IMR-90 (cell line): Measurements from ENCODE around the gene KHDRBS1. TPM values are rescaled to one million over a fixed set of nuclear protein-coding genes. Genes with fewer than 3 reads are reported as not detected.

Experiments
- ATAC-seq: fragments of 200-7000 bp; cut with Tn5 transposase; 2 replicates; pipeline ENCODE4 v1.9.1; 2020; ENCODE audit warnings: low read depth, mild to moderate bottlenecking, moderate library complexity
- BruUV-seq: library from RNA; stranded (reverse); fragments of 400-500 nt; replicated peaks from 2 replicates; lab custom pipeline; 2021; lab: Mats Ljungman, UMichigan
- CTCF ChIA-PET: fragments of 300-600 bp; formaldehyde crosslinking; extraction: SDS; loops from one replicate; lab custom pipeline; 2021; ENCODE audit warnings: antibody characterized with exemption; lab: Yijun Ruan, JAX
- POLR2A ChIA-PET: fragments of 300-600 bp; sonication (Branson Sonifier 250); formaldehyde crosslinking; loops from one replicate; lab custom pipeline; 2022; ENCODE audit warnings: antibody characterized with exemption; ENCODE audit not compliant: unreplicated experiment; lab: Charles Lee
- DNase-seq: peaks from one replicate; pipeline ENCODE4 v3.0.0; 2013
- H2AFZ ChIP-seq: replicated peaks from 2 replicates; pipeline ENCODE3; 2013; ENCODE audit warnings: low read length, mild to moderate bottlenecking; ENCODE audit not compliant: poor library complexity
- H2AK5ac ChIP-seq: 2 replicates; pipeline ENCODE4 v1.6.1; 2013; ENCODE audit warnings: low read depth, low read length, inconsistent platforms
- H2AK9ac ChIP-seq: replicated peaks from 2 replicates; pipeline ENCODE3; 2013; ENCODE audit warnings: mild to moderate bottlenecking, low read depth, low read length, moderate library complexity; ENCODE audit not compliant: poor library complexity
- H2BK120ac ChIP-seq: 2 replicates; pipeline ENCODE4 v1.6.1; 2013; ENCODE audit warnings: low read depth, low read length, inconsistent platforms
- H2BK15ac ChIP-seq: 3 replicates; pipeline ENCODE4 v1.6.1; 2013; ENCODE audit warnings: low read depth, low read length, inconsistent platforms
- H2BK20ac ChIP-seq: 2 replicates; pipeline ENCODE4 v1.6.1; 2013; ENCODE audit warnings: low read depth, mild to moderate bottlenecking, inconsistent platforms, low read length, moderate library complexity
- H2BK5ac ChIP-seq: 2 replicates; pipeline ENCODE4 v1.6.1; 2013; ENCODE audit warnings: mild to moderate bottlenecking, low read depth, low read length, inconsistent platforms; ENCODE audit not compliant: poor library complexity, severe bottlenecking
- H3K14ac ChIP-seq: replicated peaks from 2 replicates; pipeline ENCODE4 v1.6.1; 2013; ENCODE audit warnings: low read depth, low read length, inconsistent platforms
- H3K18ac ChIP-seq: 2 replicates; pipeline ENCODE4 v1.6.1; 2013; ENCODE audit warnings: low read depth, low read length, control low read depth
- H3K23ac ChIP-seq: 2 replicates; pipeline ENCODE4 v1.6.1; 2013; ENCODE audit warnings: low read depth, low read length, inconsistent platforms
- H3K27ac ChIP-seq: 2 replicates; pipeline ENCODE4 v1.5.1; 2013; ENCODE audit warnings: mild to moderate bottlenecking, control low read depth, low read length; ENCODE audit not compliant: insufficient read depth
- H3K27me3 ChIP-seq: 2 replicates; pipeline ENCODE4 v1.6.1; 2013; ENCODE audit warnings: low read length; ENCODE audit not compliant: control insufficient read depth, insufficient read depth
- H3K36me3 ChIP-seq: 2 replicates; pipeline ENCODE4 v1.6.1; 2013; ENCODE audit warnings: low read length, mixed read lengths; ENCODE audit not compliant: control insufficient read depth, insufficient read depth
- H3K4ac ChIP-seq: 2 replicates; pipeline ENCODE4 v1.6.1; 2013; ENCODE audit warnings: low read depth, low read length, inconsistent platforms
- H3K4me1 ChIP-seq: 2 replicates; pipeline ENCODE4 v1.6.1; 2013; ENCODE audit warnings: low read length, mixed read lengths; ENCODE audit not compliant: control insufficient read depth, insufficient read depth
- H3K4me2 ChIP-seq: 2 replicates; pipeline ENCODE4 v1.6.1; 2013; ENCODE audit warnings: low read depth, mild to moderate bottlenecking, control low read depth, low read length, moderate library complexity
- H3K4me3 ChIP-seq: 2 replicates; pipeline ENCODE4 v1.5.1; 2013; ENCODE audit warnings: low read depth, mild to moderate bottlenecking, control low read depth, low read length, moderate library complexity; ENCODE audit not compliant: insufficient read depth
- H3K56ac ChIP-seq: 2 replicates; pipeline ENCODE4 v1.6.1; 2013; ENCODE audit warnings: low read length, inconsistent platforms; ENCODE audit not compliant: insufficient read depth; ENCODE audit errors: extremely low read depth
- H3K79me1 ChIP-seq, 2 experiments: 2 replicates each; pipeline ENCODE4 v1.6.1; 2013; ENCODE audit warnings: low read length in 2 of 2, inconsistent platforms in 1 of 2, low read depth in 1 of 2
- H3K9ac ChIP-seq: 2 replicates; pipeline ENCODE4 v1.6.1; 2013; ENCODE audit warnings: low read depth, low read length, control low read depth
- H3K9me1 ChIP-seq: 2 replicates; pipeline ENCODE4 v1.6.1; 2013; ENCODE audit warnings: low read length, inconsistent platforms; ENCODE audit not compliant: insufficient read depth
- H3K9me3 ChIP-seq: 2 replicates; pipeline ENCODE4 v1.6.1; 2013; ENCODE audit warnings: low read length; ENCODE audit not compliant: control insufficient read depth, insufficient read depth
- H4K20me1 ChIP-seq: 2 replicates; pipeline ENCODE4 v1.6.1; 2013; ENCODE audit warnings: low read length, inconsistent platforms; ENCODE audit not compliant: insufficient read depth
- H4K5ac ChIP-seq: 2 replicates; pipeline ENCODE4 v1.6.1; 2013; ENCODE audit warnings: mild to moderate bottlenecking, low read depth, low read length, control low read depth
- H4K8ac ChIP-seq, 2 experiments: 2 replicates each; pipeline ENCODE4 v1.6.1; 2013; ENCODE audit warnings: low read depth in 2 of 2, low read length in 2 of 2, control low read depth in 1 of 2, inconsistent platforms in 1 of 2
- H4K91ac ChIP-seq: 2 replicates; pipeline ENCODE4 v1.6.1; 2013; ENCODE audit warnings: low read depth, low read length, inconsistent platforms; ENCODE audit not compliant: insufficient read depth
- BHLHE40 ChIP-seq: fragments of 150-350 bp; IDR thresholded peaks from 2 replicates; pipeline ENCODE4 v1.6.1; 2016; ENCODE audit warnings: mild to moderate bottlenecking, low read depth, low read length
- CEBPB ChIP-seq: IDR thresholded peaks from 2 replicates; pipeline ENCODE4 v1.6.1; 2012; ENCODE audit warnings: low read depth, low read length, improper control_type of control experiment
- CHD1 ChIP-seq: IDR thresholded peaks from 2 replicates; pipeline ENCODE4 v1.6.1; 2012; ENCODE audit warnings: low read depth, low read length, improper control_type of control experiment
- FOS ChIP-seq: fragments of 150-350 bp; IDR thresholded peaks from 2 replicates; pipeline ENCODE4 v1.6.1; 2016; ENCODE audit warnings: low read depth, low read length
- MAFK ChIP-seq: IDR thresholded peaks from 2 replicates; pipeline ENCODE4 v1.6.1; 2012; ENCODE audit warnings: low read depth, low read length, improper control_type of control experiment
- POLR2A ChIP-seq: IDR thresholded peaks from 2 replicates; pipeline ENCODE4 v1.6.1; 2012; ENCODE audit warnings: mild to moderate bottlenecking, low read depth, low read length
- RAD21 ChIP-seq: IDR thresholded peaks from 2 replicates; pipeline ENCODE4 v1.6.1; 2012; ENCODE audit warnings: low read length, improper control_type of control experiment
- SMC3 ChIP-seq: fragments of 150-350 bp; IDR thresholded peaks from 2 replicates; pipeline ENCODE4 v1.6.1; 2016; ENCODE audit warnings: low read depth, mild to moderate bottlenecking, antibody characterized with exemption, low read length, moderate library complexity
- WGBS, 2 experiments: methylation state at CpG; one replicate each; pipeline versions ENCODE4 v1.1.5 to v1.1.7; 2013; ENCODE audit warnings: missing lambda C conversion rate in 2 of 2; ENCODE audit not compliant: insufficient read length in 1 of 2; ENCODE audit errors: extremely low coverage in 2 of 2; 5-methylcytosine and 5-hydroxymethylcytosine counted together
- dilution Hi-C: fragments of 300-500 bp; cut with HindIII; formaldehyde crosslinking; loops from one replicate; pipeline ENCODE4 v1.14.3; 2018; ENCODE audit warnings: low sequenced_read_pairs; ENCODE audit not compliant: unreplicated experiment
- in situ Hi-C: fragments of 300-500 bp; cut with MboI; formaldehyde crosslinking; loops from 3 replicates; pipeline ENCODE4 v1.14.3; 2019; ENCODE audit warnings: low sequenced_read_pairs, inconsistent platforms, mixed read lengths
- intact Hi-C: fragments of 100-400 bp; cut with micrococcal nuclease; formaldehyde crosslinking; loops from 2 replicates; pipeline ENCODE4 v1.10.0; 2022
- polyA plus RNA-seq, 3 experiments: library from polyadenylated mRNA; depleted of rRNA; stranded (reverse); fragments of >200 nt; gene quantifications; 2 replicates each; pipeline ENCODE4 v1.2.3, GENCODE V29; 2012; ENCODE audit warnings: low replicate concordance in 1 of 3
- total RNA-seq: library from RNA; depleted of rRNA; stranded (reverse); fragments of >200 nt; gene quantifications from 2 replicates; pipeline ENCODE4 v1.2.3, GENCODE V29; 2012
- TF ChIP-seq, protein P1 (sequence below): fragments of 150-350 bp; IDR thresholded peaks from 2 replicates; pipeline ENCODE4 v1.6.1; 2017; ENCODE audit warnings: mild to moderate bottlenecking, antibody characterized with exemption, low read length, low read depth

The KHDRBS1 gene
- total and polyA plus RNA-seq, 2 of the 4 experiments (the other 2 are of a cell fraction) = 33.7 to 67.6 TPM

DNA sequence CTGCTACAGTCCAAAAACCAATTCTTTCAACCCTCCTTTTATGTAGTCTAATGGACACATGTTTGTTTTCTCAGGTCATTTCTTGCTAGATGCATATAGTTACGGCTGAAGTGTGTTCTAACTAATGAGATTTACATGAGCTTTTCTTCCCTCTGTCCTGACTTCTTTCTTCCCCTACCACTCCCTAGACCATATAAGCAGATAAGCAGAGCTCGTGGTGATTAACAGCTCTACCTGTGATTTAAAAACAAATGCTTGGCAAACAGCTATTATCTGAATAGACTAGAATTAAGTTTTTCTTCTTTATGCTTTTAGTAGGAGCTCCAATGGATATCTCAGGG, 18.6 kb downstream of the KHDRBS1 start (continued):
- TF ChIP-seq, protein P1, sequence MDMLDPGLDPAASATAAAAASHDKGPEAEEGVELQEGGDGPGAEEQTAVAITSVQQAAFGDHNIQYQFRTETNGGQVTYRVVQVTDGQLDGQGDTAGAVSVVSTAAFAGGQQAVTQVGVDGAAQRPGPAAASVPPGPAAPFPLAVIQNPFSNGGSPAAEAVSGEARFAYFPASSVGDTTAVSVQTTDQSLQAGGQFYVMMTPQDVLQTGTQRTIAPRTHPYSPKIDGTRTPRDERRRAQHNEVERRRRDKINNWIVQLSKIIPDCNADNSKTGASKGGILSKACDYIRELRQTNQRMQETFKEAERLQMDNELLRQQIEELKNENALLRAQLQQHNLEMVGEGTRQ = no peak
- TF ChIP-seq FOS (no peak), POLR2A (no peak)

DNA sequence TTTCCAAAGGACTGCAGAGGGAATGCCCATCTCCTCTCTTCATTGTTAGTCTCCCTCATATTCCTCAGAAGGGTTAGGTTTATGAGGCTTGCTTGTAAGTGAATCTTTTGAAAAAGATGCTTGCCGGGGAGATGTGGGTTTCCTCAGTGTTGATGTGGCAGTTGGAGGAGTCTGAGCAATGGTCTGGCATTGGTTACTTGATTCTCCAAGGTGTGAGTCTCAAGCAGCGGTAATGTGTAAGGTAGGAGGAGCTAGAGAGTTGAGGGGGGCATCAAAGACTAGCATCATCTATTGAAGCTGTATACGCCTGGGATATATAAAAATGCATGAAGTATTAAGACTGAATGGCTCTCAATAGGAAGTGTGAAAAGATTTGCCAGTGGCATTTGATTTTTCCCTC, 21.5 kb downstream of the KHDRBS1 start:
- no TSS peak for BruUV-seq
- Histone ChIP-seq H3K18ac (no peak overlapping the region), H2BK120ac (no peak overlapping the region), H3K14ac (no peak overlapping the region), H3K9ac (no peak overlapping the region), H3K4ac (no peak overlapping the region), H3K23ac (0 out of 2 replicates have a peak overlapping the region, but pooled peaks have one; percentile 42), H2BK5ac (no peak overlapping the region), H2BK20ac (no peak overlapping the region), H2BK15ac (no peak overlapping the region), H3K9me3 (no peaks in the 10 kb centered on the region), H4K8ac (no peak overlapping the region), H4K91ac (no peak overlapping the region), H3K4me3 (no peak overlapping the region), H4K20me1 (peaks cover 84% of the 10 kb centered on the region), H4K5ac (no peak overlapping the region), H3K4me2 (no peak overlapping the region), H3K27me3 (no peaks in the 10 kb centered on the region), H3K9me1 (peaks cover 34% of the 10 kb centered on the region), H3K36me3 (peaks cover 42% of the 10 kb centered on the region), H3K56ac (no peak overlapping the region), H2AFZ (no peak overlapping the region), H2AK5ac (no peak overlapping the region), H2AK9ac (no peak overlapping the region), H3K4me1 (peaks cover 11% of the 10 kb centered on the region; the same call in 1 of the 2 replicates), H3K79me1 (peaks cover 40 to 80% of the 10 kb centered on the region in 2 experiments), H3K27ac (no peak overlapping the region)
- TF ChIP-seq CEBPB (no peak), SMC3 (no peak), MAFK (no peak), BHLHE40 (no peak), CHD1 (no peak), RAD21 (no peak)
- dilution Hi-C loops = no loop called here
- 80% methylated on average over 2 of the region's 3 CpGs; no CpG with 5 or more reads in 1 of the 2 experiments for WGBS, 2 experiments
- CTCF ChIA-PET = no interaction called here
- POLR2A ChIA-PET = no interaction called here
- intact Hi-C loops = no loop called here
- DNase-seq (no peak), ATAC-seq (no peak)
- in situ Hi-C loops = no loop called here
